ENCODE data around the gene PIP4P1. TPM values are rescaled to one million over a fixed set of nuclear protein-coding genes. Genes with fewer than 3 reads are reported as not detected.

PIP4P1 gene
- total and polyA plus RNA-seq, 2 of the 13 experiments (the other 11 are each of a cell fraction or from before 2014, with no cell fraction given), result 33.4 to 47.0 TPM

- TF ChIP-seq, protein P1, sequence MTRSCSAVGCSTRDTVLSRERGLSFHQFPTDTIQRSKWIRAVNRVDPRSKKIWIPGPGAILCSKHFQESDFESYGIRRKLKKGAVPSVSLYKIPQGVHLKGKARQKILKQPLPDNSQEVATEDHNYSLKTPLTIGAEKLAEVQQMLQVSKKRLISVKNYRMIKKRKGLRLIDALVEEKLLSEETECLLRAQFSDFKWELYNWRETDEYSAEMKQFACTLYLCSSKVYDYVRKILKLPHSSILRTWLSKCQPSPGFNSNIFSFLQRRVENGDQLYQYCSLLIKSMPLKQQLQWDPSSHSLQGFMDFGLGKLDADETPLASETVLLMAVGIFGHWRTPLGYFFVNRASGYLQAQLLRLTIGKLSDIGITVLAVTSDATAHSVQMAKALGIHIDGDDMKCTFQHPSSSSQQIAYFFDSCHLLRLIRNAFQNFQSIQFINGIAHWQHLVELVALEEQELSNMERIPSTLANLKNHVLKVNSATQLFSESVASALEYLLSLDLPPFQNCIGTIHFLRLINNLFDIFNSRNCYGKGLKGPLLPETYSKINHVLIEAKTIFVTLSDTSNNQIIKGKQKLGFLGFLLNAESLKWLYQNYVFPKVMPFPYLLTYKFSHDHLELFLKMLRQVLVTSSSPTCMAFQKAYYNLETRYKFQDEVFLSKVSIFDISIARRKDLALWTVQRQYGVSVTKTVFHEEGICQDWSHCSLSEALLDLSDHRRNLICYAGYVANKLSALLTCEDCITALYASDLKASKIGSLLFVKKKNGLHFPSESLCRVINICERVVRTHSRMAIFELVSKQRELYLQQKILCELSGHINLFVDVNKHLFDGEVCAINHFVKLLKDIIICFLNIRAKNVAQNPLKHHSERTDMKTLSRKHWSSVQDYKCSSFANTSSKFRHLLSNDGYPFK (CRISPR knock-in tag; IDR thresholded peaks at IDR 0.05; ENCODE audit: borderline replicate concordance), result peak; percentile 71; the same call in 1 of the 2 replicates
- TF ChIP-seq ATF1 (CRISPR knock-in tag; IDR thresholded peaks at IDR 0.05) (no peak), MAX (IDR thresholded peaks at IDR 0.05) (peak; percentile 58; the same call in 1 of the 2 replicates), ZNF256 (CRISPR knock-in tag; conservative IDR thresholded peaks at IDR 0.05) (0 out of 2 replicates have a peak, but pooled peaks have one; percentile 10), JDP2 (CRISPR knock-in tag; IDR thresholded peaks at IDR 0.05; ENCODE audit: borderline replicate concordance) (no peak), ZNF274 (CRISPR knock-in tag; IDR thresholded peaks at IDR 0.05) (peak; percentile 78), ZBTB33 (CRISPR knock-in tag; IDR thresholded peaks at IDR 0.05) (no peak), NR0B2 (CRISPR knock-in tag; IDR thresholded peaks at IDR 0.05) (0 out of 2 replicates have a peak, but pooled peaks have one; percentile 60), EHMT2 (IDR thresholded peaks at IDR 0.05; ENCODE audit: borderline replicate concordance, low read depth, low read length) (no peak), HMG20B (CRISPR knock-in tag; conservative IDR thresholded peaks at IDR 0.05) (no peak), CBX2 (IDR thresholded peaks at IDR 0.05; ENCODE audit: low read depth, low read length) (no peak), CBX2 (CRISPR knock-in tag; IDR thresholded peaks at IDR 0.05; ENCODE audit: low read depth) (no peak), YEATS4 (CRISPR knock-in tag; IDR thresholded peaks at IDR 0.05; ENCODE audit: borderline replicate concordance) (no peak; the same call in 1 of the 2 replicates), ZNF713 (CRISPR knock-in tag; IDR thresholded peaks at IDR 0.05) (no peak), ZNF547 (CRISPR knock-in tag; IDR thresholded peaks at IDR 0.05) (peak; percentile 74), RBM22 (optimal IDR thresholded peaks at IDR 0.05; ENCODE audit: low read length) (no peak), ATAD3A (CRISPR knock-in tag; IDR thresholded peaks at IDR 0.05) (no peak), REPIN1 (CRISPR knock-in tag; IDR thresholded peaks at IDR 0.05; ENCODE audit: borderline replicate concordance, low read depth) (peak; percentile 70; the same call in 1 of the 2 replicates), KLF9 (CRISPR knock-in tag; IDR thresholded peaks at IDR 0.05; ENCODE audit: low read depth) (no peak), ZNF207 (IDR thresholded peaks at IDR 0.05; ENCODE audit: borderline replicate concordance) (no peak), ZNF780A (CRISPR knock-in tag; IDR thresholded peaks at IDR 0.05) (no peak), RORA (CRISPR knock-in tag; IDR thresholded peaks at IDR 0.05) (peak; percentile 75; the same call in 1 of the 2 replicates)
- TF ChIP-seq, protein P2, sequence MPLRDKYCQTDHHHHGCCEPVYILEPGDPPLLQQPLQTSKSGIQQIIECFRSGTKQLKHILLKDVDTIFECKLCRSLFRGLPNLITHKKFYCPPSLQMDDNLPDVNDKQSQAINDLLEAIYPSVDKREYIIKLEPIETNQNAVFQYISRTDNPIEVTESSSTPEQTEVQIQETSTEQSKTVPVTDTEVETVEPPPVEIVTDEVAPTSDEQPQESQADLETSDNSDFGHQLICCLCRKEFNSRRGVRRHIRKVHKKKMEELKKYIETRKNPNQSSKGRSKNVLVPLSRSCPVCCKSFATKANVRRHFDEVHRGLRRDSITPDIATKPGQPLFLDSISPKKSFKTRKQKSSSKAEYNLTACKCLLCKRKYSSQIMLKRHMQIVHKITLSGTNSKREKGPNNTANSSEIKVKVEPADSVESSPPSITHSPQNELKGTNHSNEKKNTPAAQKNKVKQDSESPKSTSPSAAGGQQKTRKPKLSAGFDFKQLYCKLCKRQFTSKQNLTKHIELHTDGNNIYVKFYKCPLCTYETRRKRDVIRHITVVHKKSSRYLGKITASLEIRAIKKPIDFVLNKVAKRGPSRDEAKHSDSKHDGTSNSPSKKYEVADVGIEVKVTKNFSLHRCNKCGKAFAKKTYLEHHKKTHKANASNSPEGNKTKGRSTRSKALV (CRISPR knock-in tag; IDR thresholded peaks at IDR 0.05), result peak; percentile 69
These were observed 48.1 kb downstream of the PIP4P1 start, which contains the start of gene TEP1 (continued) for GRCh38 chr14:20412876-20413743.
